Kidney (tissue), 14 donors: ENCODE measurements around the gene GP1BA. TPM values are rescaled to one million over a fixed set of nuclear protein-coding genes. Genes with fewer than 3 reads are reported as not detected.

Source experiments
- DNase-seq, 5 donors: peaks; one replicate each; pipeline ENCODE4 v3.0.0-alpha.2; 2013 to 2020
- FAIRE-seq: peaks from 2 replicates; lab custom pipeline; 2012; peaks lifted over from hg19 to GRCh38; lab: Jason Lieb, UNC
- H3K27ac ChIP-seq, 2 donors: one replicate each; pipeline ENCODE4 v1.7.0; 2013; ENCODE audit warnings: low read depth in 2 of 2, low read length in 2 of 2, inconsistent platforms in 1 of 2
- H3K27me3 ChIP-seq: one replicate; pipeline ENCODE4 v1.7.1; 2013; ENCODE audit warnings: low read length, inconsistent platforms; ENCODE audit not compliant: control insufficient read depth, insufficient read depth
- H3K36me3 ChIP-seq, 3 donors: one replicate each; pipeline versions ENCODE4 v1.7.0 to v1.7.1; 2013; ENCODE audit warnings: low read length in 3 of 3, control low read depth in 1 of 3, inconsistent platforms in 1 of 3; ENCODE audit not compliant: insufficient read depth in 3 of 3, control insufficient read depth in 2 of 3
- H3K4me1 ChIP-seq, 3 donors: one replicate each; pipeline versions ENCODE4 v1.7.0 to v1.7.1; 2013; ENCODE audit warnings: low read length in 3 of 3, inconsistent platforms in 1 of 3, low read depth in 1 of 3; ENCODE audit not compliant: control insufficient read depth in 2 of 3, insufficient read depth in 2 of 3
- H3K4me3 ChIP-seq, 3 donors: one replicate each; pipeline versions ENCODE4 v1.7.0 to v1.8.1; 2013; ENCODE audit warnings: low read length in 3 of 3, control low read depth in 1 of 3, inconsistent platforms in 1 of 3
- H3K9ac ChIP-seq, 3 donors: one replicate each; pipeline versions ENCODE4 v1.7.0 to v1.7.1; 2013; ENCODE audit warnings: low read length in 3 of 3, control low read depth in 1 of 3, inconsistent platforms in 1 of 3
- H3K9me3 ChIP-seq, 3 donors: one replicate each; pipeline versions ENCODE4 v1.7.0 to v1.7.1; 2013; ENCODE audit warnings: low read length in 3 of 3, control low read depth in 1 of 3, inconsistent platforms in 1 of 3; ENCODE audit not compliant: control insufficient read depth in 2 of 3, insufficient read depth in 1 of 3
- CTCF ChIP-seq: IDR thresholded peaks from 3 replicates; pipeline ENCODE4 v1.5.1; 2012; ENCODE audit warnings: mild to moderate bottlenecking, moderate library complexity, borderline replicate concordance; ENCODE audit not compliant: insufficient read depth; ENCODE audit errors: extremely low read depth
- intact Hi-C: fragments of 100-400 bp; cut with DNase I; formaldehyde crosslinking; loops from one replicate; pipeline ENCODE4 v1.11.1; 2022
- polyA plus RNA-seq: library from polyadenylated mRNA; stranded (reverse); fragments of 350-450 nt; fragmentation: Illumina TruSeq; extraction: RNeasy Lipid Tissue Mini Kit (QIAGEN cat#74804); gene quantifications from one replicate; pipeline ENCODE4 v1.2.3, GENCODE V29; 2014; ENCODE audit warnings: low read depth, low replicate concordance; ENCODE audit not compliant: insufficient read depth
- total RNA-seq: library from RNA; stranded (reverse); fragmentation: NEBNext Ultra II Directional; extraction: Animal tissue kit (Norgen Biotek cat#: 25700); gene quantifications from one replicate; pipeline ENCODE4 v1.2.1, GENCODE V29; 2021
- donor health status: control.
- donor health status: control.
- donor health status: control.
- donor health status: control.
- donor health status: control.
- donor health status: DM: yes; HTN: yes; CAD: no.
- donor health status: Normal renal cell carcinoma (clear cell type).

GP1BA gene
- total and polyA plus RNA-seq, 2 donors from 2014 or later, result not detected

GRCh38 chr17:4893272-4893671, 38.8 kb upstream of the GP1BA start:
- H3K27ac ChIP-seq, result no peak overlapping the region
- H3K27me3 ChIP-seq, result no peaks in the 10 kb centered on the region
- DNase-seq, result peak in 1 of 5 donors; percentile 59
- H3K9me3 ChIP-seq, result no peaks in the 10 kb centered on the region
- intact Hi-C loops, result no loop called here
- H3K4me1 ChIP-seq, result peaks cover 0 to 6% (median 0%) of the 10 kb centered on the region in 3 donors
- TF ChIP-seq CTCF, result no peak
- FAIRE-seq, result no peak
- H3K36me3 ChIP-seq, result peaks cover 0 to 37% (median 27%) of the 10 kb centered on the region in 3 donors
- H3K4me3 ChIP-seq, result no peak overlapping the region
- no peak overlapping the region for H3K9ac ChIP-seq

DNA sequence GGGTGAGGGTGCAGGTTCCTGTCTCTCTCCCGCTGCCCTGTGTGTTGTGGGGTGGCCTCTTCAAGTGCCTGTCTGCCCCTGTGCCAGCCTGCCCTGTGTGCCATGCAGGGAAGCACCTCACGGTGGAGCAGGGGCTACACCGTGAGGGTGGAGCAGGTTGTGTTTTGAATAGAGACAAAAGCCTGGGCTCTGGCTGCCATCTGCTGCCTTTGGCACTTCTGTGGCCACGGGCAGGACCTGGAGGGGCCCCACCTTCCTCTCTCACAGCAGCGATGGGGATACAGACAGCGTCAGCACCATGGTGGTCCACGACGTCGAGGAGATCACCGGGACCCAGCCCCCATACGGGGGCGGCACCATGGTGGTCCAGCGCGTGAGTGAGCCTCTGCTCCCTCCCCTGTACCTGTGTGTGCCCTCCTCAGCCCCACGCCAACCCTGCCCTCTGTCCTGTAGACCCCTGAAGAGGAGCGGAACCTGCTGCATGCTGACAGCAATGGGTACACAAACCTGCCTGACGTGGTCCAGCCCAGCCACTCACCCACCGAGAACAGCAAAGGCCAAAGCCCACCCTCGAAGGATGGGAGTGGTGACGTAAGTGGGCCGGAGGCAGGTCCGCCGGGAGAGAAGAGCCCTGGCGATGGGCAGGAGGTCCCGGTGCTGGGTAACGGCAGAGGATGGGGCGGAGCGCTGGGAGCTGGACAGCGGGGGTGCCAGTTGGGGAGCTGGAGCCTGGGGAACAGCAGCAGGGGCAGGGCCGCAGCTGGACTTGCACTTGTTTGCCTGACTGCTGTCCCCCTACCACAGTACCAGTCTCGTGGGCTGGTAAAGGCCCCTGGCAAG, 38.1 kb upstream of the GP1BA start:
- no peak overlapping the region for H3K9ac ChIP-seq
- no peaks in the 10 kb centered on the region for H3K27me3 ChIP-seq
- intact Hi-C loops, result no loop called here
- FAIRE-seq (no peak), DNase-seq (no peak)
- H3K36me3 ChIP-seq, result peaks cover 0 to 36% (median 27%) of the 10 kb centered on the region in 3 donors
- no peak for TF ChIP-seq CTCF
- peaks cover 0 to 9% (median 0%) of the 10 kb centered on the region in 3 donors for H3K4me1 ChIP-seq
- H3K9me3 ChIP-seq, result no peaks in the 10 kb centered on the region
- no peak overlapping the region for H3K27ac ChIP-seq
- H3K4me3 ChIP-seq, result no peak overlapping the region

DNA sequence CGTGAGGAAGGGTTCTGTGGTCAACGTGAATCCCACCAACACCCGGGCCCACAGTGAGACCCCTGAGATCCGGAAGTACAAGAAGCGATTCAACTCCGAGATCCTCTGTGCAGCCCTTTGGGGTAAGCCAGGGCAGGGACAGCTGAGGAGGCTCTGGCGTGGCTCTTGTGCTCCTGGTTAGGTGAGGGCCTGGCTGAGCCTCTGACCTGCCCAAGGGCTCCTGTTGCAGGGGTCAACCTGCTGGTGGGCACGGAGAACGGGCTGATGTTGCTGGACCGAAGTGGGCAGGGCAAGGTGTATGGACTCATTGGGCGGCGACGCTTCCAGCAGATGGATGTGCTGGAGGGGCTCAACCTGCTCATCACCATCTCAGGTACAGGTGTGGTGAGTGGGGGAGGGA, 37.0 kb upstream of the GP1BA start:
- Histone ChIP-seq H3K27me3 (peaks cover 2% of the 10 kb centered on the region), H3K4me1 (peaks cover 0 to 13% (median 0%) of the 10 kb centered on the region in 3 donors), H3K36me3 (peaks cover 0 to 36% (median 27%) of the 10 kb centered on the region in 3 donors), H3K27ac (no peak overlapping the region), H3K4me3 (no peak overlapping the region), H3K9ac (no peak overlapping the region), H3K9me3 (no peaks in the 10 kb centered on the region)
- no peak for DNase-seq
- intact Hi-C loops, result no loop called here
- FAIRE-seq, result no peak
- TF ChIP-seq CTCF, result no peak
